HL-60/S4 treated with phorbol 12-myristate 13-acetate at 8.2 ng/mL for 4 days and 3 days (cell line): ENCODE data around the gene IRF2BP1.

Experiments
- in situ Hi-C: fragments of 300-500 bp; cut with MboI; formaldehyde crosslinking; loops from 2 replicates; pipeline ENCODE4 v1.15.0; 2022; ENCODE audit warnings: low sequenced_read_pairs

Gene IRF2BP1

GRCh38 chr19:45885556-45886426 lies at the start of gene IRF2BP1:
TSS of gene IRF2BP1 (minus strand) at chr19:45886141. CDS start at chr19:45885774, 367 bp downstream.
- in situ Hi-C loops = no loop called here

GRCh38 chr19:45935267-45935666 lies 49.3 kb upstream of the IRF2BP1 start:
- in situ Hi-C loops = no loop called here

GRCh38 chr19:45934551-45935230 lies 48.8 kb upstream of the IRF2BP1 start:
- in situ Hi-C loops = no loop called here

GRCh38 chr19:45933759-45934158 lies 47.8 kb upstream of the IRF2BP1 start:
- in situ Hi-C loops = no loop called here

GRCh38 chr19:45931055-45931454 lies 45.1 kb upstream of the IRF2BP1 start:
- in situ Hi-C loops = no loop called here

GRCh38 chr19:45929247-45929646 lies 43.3 kb upstream of the IRF2BP1 start:
- in situ Hi-C loops = no loop called here

- in situ Hi-C loops = no loop called here
These were observed 41.8 kb upstream of the IRF2BP1 start for GRCh38 chr19:45927565-45928261.

- in situ Hi-C loops = no loop called here
These were observed 39.0 kb upstream of the IRF2BP1 start for GRCh38 chr19:45924891-45925447.

GRCh38 chr19:45922281-45922680 lies 36.3 kb upstream of the IRF2BP1 start:
- in situ Hi-C loops = no loop called here

GRCh38 chr19:45920458-45920857 lies 34.5 kb upstream of the IRF2BP1 start:
- in situ Hi-C loops = no loop called here

- in situ Hi-C loops = no loop called here
These were observed 33.7 kb upstream of the IRF2BP1 start for GRCh38 chr19:45919678-45920077.

- in situ Hi-C loops = no loop called here
These were observed 32.8 kb upstream of the IRF2BP1 start for GRCh38 chr19:45918721-45919120.

- in situ Hi-C loops = no loop called here
These were observed 31.6 kb upstream of the IRF2BP1 start for GRCh38 chr19:45917421-45918091.

GRCh38 chr19:45913874-45914830 lies 28.2 kb upstream of the IRF2BP1 start, which contains the start of gene NANOS2:
TSS of gene NANOS2 (minus strand) at chr19:45914778. CDS start at chr19:45914693, 85 bp downstream.
- in situ Hi-C loops = no loop called here

- in situ Hi-C loops = no loop called here
These were observed 25.4 kb upstream of the IRF2BP1 start for GRCh38 chr19:45911291-45911690.

- in situ Hi-C loops = no loop called here
These were observed 23.0 kb upstream of the IRF2BP1 start for GRCh38 chr19:45908956-45909355.

GRCh38 chr19:45906221-45906620 lies 20.3 kb upstream of the IRF2BP1 start:
- in situ Hi-C loops = no loop called here

- in situ Hi-C loops = no loop called here
These were observed 19.1 kb upstream of the IRF2BP1 start for GRCh38 chr19:45905011-45905410.
